Mucosa of rectum (tissue), 2 donors: ENCODE measurements around the gene CEP135.

Experiments
- H3K27ac ChIP-seq, 2 donors: one replicate each; pipeline ENCODE4 v1.7.0; 2013; ENCODE audit warnings: inconsistent platforms in 2 of 2, low read depth in 2 of 2, low read length in 2 of 2
- H3K27me3 ChIP-seq, 2 donors: one replicate each; pipeline ENCODE4 v1.7.0; 2013; ENCODE audit warnings: low read length in 2 of 2; ENCODE audit not compliant: control insufficient read depth in 2 of 2, insufficient read depth in 2 of 2
- H3K36me3 ChIP-seq, 2 donors: one replicate each; pipeline ENCODE4 v1.7.0; 2013; ENCODE audit warnings: low read length in 2 of 2; ENCODE audit not compliant: control insufficient read depth in 2 of 2, insufficient read depth in 2 of 2
- H3K4me1 ChIP-seq, 2 donors: one replicate each; pipeline ENCODE4 v1.7.0; 2013; ENCODE audit warnings: low read length in 2 of 2, mild to moderate bottlenecking in 1 of 2; ENCODE audit not compliant: control insufficient read depth in 2 of 2, insufficient read depth in 2 of 2
- H3K4me3 ChIP-seq, 2 donors: one replicate each; pipeline ENCODE4 v1.7.0; 2013; ENCODE audit warnings: low read length in 2 of 2
- H3K9ac ChIP-seq, 2 donors: one replicate each; pipeline ENCODE4 v1.7.0; 2013; ENCODE audit warnings: low read length in 2 of 2, low read depth in 1 of 2, mild to moderate bottlenecking in 1 of 2
- H3K9me3 ChIP-seq, 2 donors: one replicate each; pipeline ENCODE4 v1.7.0; 2013; ENCODE audit warnings: low read length in 2 of 2; ENCODE audit not compliant: control insufficient read depth in 2 of 2
- donor health status: healthy.
- donor health status: Normal muscosa, but diverticular disease.

CEP135 gene, protein sequence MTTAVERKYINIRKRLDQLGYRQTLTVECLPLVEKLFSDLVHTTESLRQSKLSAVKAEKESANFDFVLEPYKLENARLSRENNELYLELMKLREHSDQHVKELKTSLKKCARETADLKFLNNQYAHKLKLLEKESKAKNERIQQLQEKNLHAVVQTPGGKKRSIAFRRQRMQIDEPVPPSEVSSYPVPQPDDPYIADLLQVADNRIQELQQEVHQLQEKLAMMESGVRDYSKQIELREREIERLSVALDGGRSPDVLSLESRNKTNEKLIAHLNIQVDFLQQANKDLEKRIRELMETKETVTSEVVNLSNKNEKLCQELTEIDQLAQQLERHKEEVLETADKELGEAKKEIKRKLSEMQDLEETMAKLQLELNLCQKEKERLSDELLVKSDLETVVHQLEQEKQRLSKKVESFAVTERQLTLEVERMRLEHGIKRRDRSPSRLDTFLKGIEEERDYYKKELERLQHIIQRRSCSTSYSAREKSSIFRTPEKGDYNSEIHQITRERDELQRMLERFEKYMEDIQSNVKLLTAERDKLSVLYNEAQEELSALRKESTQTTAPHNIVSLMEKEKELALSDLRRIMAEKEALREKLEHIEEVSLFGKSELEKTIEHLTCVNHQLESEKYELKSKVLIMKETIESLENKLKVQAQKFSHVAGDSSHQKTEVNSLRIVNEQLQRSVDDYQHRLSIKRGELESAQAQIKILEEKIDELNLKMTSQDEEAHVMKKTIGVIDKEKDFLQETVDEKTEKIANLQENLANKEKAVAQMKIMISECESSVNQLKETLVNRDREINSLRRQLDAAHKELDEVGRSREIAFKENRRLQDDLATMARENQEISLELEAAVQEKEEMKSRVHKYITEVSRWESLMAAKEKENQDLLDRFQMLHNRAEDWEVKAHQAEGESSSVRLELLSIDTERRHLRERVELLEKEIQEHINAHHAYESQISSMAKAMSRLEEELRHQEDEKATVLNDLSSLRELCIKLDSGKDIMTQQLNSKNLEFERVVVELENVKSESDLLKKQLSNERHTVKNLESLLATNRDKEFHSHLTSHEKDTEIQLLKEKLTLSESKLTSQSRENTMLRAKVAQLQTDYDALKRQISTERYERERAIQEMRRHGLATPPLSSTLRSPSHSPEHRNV

GRCh38 chr4:55948726-55949481 lies at the start of gene CEP135:
Gene CEP135 (plus strand): TSS chr4:55948945. CDS start chr4:55952131, 3,186 bp downstream.
- Histone ChIP-seq H3K9me3 (no peaks in the 10 kb centered on the region), H3K4me3 (peak within 1 kb of the TSS; percentile 88 to 94), H3K27ac (peak within 1 kb of the TSS; percentile 93 to 95), H3K36me3 (peaks cover 0 to 5% of the 10 kb centered on the region in 2 donors), H3K4me1 (peaks cover 15 to 17% of the 10 kb centered on the region in 2 donors), H3K9ac (peak within 1 kb of the TSS; percentile 83 to 85), H3K27me3 (no peaks in the 10 kb centered on the region)

DNA sequence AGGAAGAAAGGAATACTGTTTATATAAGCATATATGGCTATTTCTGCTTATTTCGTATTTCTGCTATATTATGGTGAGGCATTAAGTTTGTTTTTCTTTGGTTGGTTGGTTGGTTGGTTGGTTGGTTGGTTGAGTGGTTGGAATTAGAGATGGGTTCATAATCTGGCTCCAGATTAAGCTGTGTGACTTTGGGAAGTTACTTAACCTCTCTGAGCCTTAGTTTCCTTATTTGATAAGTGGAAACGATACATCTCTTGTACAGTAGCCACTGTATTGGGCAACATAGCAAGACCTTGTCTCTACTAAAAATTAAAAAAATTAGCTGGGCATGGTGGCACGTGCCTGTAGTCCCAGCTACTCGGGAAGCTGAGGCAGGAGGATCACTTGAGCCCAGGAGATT lies 46.1 kb upstream of the CEP135 start:
- Histone ChIP-seq H3K36me3 (peaks cover 19 to 28% of the 10 kb centered on the region in 2 donors), H3K4me3 (no peak overlapping the region), H3K9ac (no peak overlapping the region), H3K27me3 (no peaks in the 10 kb centered on the region), H3K4me1 (peaks cover 0 to 2% of the 10 kb centered on the region in 2 donors), H3K27ac (no peak overlapping the region), H3K9me3 (no peaks in the 10 kb centered on the region)

DNA sequence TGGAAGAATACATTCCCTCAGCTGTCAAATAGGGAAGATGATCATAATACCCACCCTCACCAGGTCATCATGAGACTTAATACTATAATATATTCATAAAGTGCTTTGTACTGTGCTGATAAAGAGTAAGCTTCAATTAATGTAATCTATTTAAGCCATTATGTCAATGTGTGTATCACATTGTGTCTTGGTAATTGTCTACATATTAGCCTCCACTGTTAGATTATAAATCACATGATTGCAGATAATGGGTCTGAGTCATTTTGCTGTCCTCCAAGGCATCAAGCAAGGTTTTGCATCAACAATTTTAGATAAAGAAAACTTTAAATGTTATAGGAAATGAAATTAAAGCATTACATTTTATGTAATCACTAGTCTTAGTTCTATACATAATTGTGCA lies 45.2 kb upstream of the CEP135 start:
- H3K9ac ChIP-seq, result no peak overlapping the region
- no peaks in the 10 kb centered on the region for H3K9me3 ChIP-seq
- peaks cover 0 to 2% of the 10 kb centered on the region in 2 donors for H3K4me1 ChIP-seq
- no peak overlapping the region for H3K27ac ChIP-seq
- peaks cover 19 to 28% of the 10 kb centered on the region in 2 donors for H3K36me3 ChIP-seq
- H3K4me3 ChIP-seq, result no peak overlapping the region
- H3K27me3 ChIP-seq, result no peaks in the 10 kb centered on the region

- no peak overlapping the region for H3K4me3 ChIP-seq
- H3K27ac ChIP-seq, result no peak overlapping the region
- H3K4me1 ChIP-seq, result peaks cover 0 to 2% of the 10 kb centered on the region in 2 donors
- H3K9me3 ChIP-seq, result no peaks in the 10 kb centered on the region
- H3K27me3 ChIP-seq, result no peaks in the 10 kb centered on the region
- H3K9ac ChIP-seq, result no peak overlapping the region
- peaks cover 19 to 28% of the 10 kb centered on the region in 2 donors for H3K36me3 ChIP-seq
These were observed 44.2 kb upstream of the CEP135 start for GRCh38 chr4:55904576-55904975.

DNA sequence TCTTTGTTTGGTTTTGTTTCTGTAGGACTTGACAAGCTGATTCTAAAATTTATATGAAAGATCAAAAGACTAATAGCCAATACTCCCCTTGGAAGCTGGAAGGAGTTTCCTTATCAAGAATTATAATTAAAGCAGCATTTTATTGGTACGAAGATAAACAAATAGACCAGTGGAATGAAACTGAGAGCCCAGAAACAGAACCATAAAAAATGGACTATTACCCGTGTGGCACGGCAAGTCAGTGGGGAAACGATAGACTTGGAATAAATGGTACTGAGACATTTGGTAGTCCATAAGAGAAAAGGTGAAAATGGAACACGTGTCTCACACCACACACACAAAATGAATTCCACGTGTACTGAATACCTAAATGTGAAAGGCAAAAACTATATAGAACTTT lies 42.4 kb upstream of the CEP135 start:
- Histone ChIP-seq H3K4me3 (no peak overlapping the region), H3K4me1 (peaks cover 0 to 2% of the 10 kb centered on the region in 2 donors), H3K27me3 (no peaks in the 10 kb centered on the region), H3K9ac (no peak overlapping the region), H3K27ac (no peak overlapping the region), H3K9me3 (no peaks in the 10 kb centered on the region), H3K36me3 (peaks cover 11 to 21% of the 10 kb centered on the region in 2 donors)

- Histone ChIP-seq H3K4me1 (peaks cover 0 to 2% of the 10 kb centered on the region in 2 donors), H3K36me3 (peaks cover 11 to 21% of the 10 kb centered on the region in 2 donors), H3K9ac (no peak overlapping the region), H3K27me3 (no peaks in the 10 kb centered on the region), H3K27ac (no peak overlapping the region), H3K4me3 (no peak overlapping the region), H3K9me3 (no peaks in the 10 kb centered on the region)
These were observed 41.8 kb upstream of the CEP135 start for GRCh38 chr4:55906989-55907388.

GRCh38 chr4:55907469-55907868 lies 41.3 kb upstream of the CEP135 start:
- Histone ChIP-seq H3K27ac (no peak overlapping the region), H3K4me3 (no peak overlapping the region), H3K27me3 (no peaks in the 10 kb centered on the region)

DNA sequence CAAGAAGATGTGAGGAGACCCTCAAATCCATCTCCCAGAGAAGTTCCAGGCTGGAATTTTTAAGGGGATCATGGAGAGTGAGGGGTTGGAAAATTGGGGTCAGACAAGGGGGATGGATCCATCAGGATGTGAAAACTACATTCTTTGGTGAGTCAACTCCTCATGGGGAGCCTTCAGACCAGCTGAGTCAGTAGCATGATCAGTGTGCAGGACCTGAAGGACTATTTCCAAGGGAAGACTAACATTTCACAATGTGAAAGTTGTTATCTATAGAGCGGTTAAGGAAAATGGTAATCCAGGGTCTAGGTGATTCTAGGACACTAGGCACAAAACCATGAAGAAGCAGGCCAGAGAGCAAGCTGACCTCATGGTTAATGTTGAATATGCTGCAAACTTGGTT lies 38.6 kb upstream of the CEP135 start:
- Histone ChIP-seq H3K4me1 (peaks cover 0 to 2% of the 10 kb centered on the region in 2 donors), H3K27ac (no peak overlapping the region), H3K36me3 (peaks cover 0 to 4% of the 10 kb centered on the region in 2 donors), H3K27me3 (no peaks in the 10 kb centered on the region), H3K4me3 (no peak overlapping the region), H3K9ac (no peak overlapping the region), H3K9me3 (no peaks in the 10 kb centered on the region)

More at GRCh38 chr4:55907469-55907868, 41.3 kb upstream of the CEP135 start:
- Histone ChIP-seq H3K9me3 (no peaks in the 10 kb centered on the region), H3K4me1 (peaks cover 0 to 2% of the 10 kb centered on the region in 2 donors), H3K36me3 (peaks cover 11 to 18% of the 10 kb centered on the region in 2 donors), H3K9ac (no peak overlapping the region)

- Histone ChIP-seq H3K9me3 (no peaks in the 10 kb centered on the region), H3K27me3 (no peaks in the 10 kb centered on the region), H3K4me1 (no peaks in the 10 kb centered on the region), H3K9ac (no peak overlapping the region), H3K27ac (no peak overlapping the region), H3K36me3 (no peaks in the 10 kb centered on the region), H3K4me3 (no peak overlapping the region)
These were observed 36.5 kb upstream of the CEP135 start for GRCh38 chr4:55912249-55912648.
